DMS53 (cell line): Measurements from ENCODE around the gene CDC7.
A peak's percentile ranks its signal among the peaks of the same experiment; 100 is the strongest.
"Not testable (repeated sequence)": the region's sequence is repeated elsewhere in the genome, so short reads cannot be mapped to it uniquely, and the experiment has no call there.

Experiments
- DNase-seq: peaks from one replicate; lab custom pipeline; 2025; lab: John Stamatoyannopoulos, UW

The CDC7 gene

GRCh38 chr1:91510754-91511153 is 10.1 kb downstream of the CDC7 start:
- no peak for DNase-seq

GRCh38 chr1:91511386-91511785 is 10.7 kb downstream of the CDC7 start:
- peak; percentile 79 for DNase-seq

GRCh38 chr1:91513160-91513559 is 12.5 kb downstream of the CDC7 start:
- peak; percentile 28 for DNase-seq

DNA sequence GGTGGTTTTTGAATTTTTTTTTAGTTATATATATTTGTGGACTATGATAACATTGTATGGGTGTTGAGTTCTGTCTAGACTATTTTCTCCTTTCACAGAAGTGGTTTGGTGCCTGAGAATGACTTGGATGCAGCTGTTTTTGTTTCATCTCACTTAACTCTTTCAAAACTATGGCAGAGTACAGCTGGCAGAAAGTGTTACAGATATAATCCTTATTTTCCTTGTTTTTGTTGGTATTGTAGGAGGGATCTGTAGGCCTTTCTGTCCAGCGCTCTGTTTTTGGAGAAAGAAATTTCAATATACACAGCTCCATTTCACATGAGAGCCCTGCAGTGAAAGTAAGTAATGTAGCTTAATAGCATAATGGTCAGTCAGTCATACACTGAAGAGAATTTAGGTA is 13.1 kb downstream of the CDC7 start:
- no peak for DNase-seq

DNA sequence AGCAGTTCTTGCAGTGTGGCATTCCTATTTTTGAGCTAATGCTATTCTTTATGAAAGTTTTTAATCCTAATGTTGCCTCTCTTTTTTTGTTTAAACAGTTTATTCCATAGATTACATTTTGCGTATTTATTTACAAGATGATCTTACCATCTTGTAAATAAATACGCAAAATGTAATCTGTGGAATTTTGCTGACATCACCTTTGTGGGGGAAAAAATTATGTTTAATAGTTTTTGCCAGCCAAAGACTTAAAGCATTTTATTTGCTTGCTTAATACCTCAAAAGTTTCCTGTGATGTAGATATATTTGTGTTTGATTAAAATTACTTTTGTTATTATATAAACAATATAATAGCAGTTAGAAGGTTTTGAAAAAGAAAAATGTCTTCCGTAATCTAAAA is 15.3 kb downstream of the CDC7 start:
- DNase-seq, result no peak

- DNase-seq, result not testable (repeated sequence)
Observed at GRCh38 chr1:91516605-91517004, 16.0 kb downstream of the CDC7 start.

DNA sequence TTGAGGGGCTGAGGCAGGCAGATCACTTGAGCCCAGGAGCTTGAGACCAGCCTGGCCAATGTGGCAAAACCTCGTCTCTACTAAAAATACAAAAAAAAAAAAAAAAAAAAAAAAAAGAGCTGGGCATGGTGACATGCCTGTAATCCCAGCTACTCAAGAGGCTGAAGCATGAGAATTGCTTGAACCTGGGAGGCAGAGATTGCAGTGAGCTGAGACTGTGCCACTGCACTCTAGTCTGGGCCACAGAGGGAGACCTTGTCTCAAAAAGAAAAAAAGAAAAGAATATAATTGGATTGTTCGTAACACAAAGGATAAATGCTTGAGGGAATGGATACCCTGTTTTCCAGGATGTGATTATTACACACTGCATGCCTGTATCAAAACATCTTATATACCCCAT is 18.5 kb downstream of the CDC7 start:
- DNase-seq, result not testable (repeated sequence)

- DNase-seq, result no peak
Observed at GRCh38 chr1:91520942-91521507, 20.4 kb downstream of the CDC7 start.

- no peak for DNase-seq
Observed at GRCh38 chr1:91523482-91523881, 22.8 kb downstream of the CDC7 start.

DNA sequence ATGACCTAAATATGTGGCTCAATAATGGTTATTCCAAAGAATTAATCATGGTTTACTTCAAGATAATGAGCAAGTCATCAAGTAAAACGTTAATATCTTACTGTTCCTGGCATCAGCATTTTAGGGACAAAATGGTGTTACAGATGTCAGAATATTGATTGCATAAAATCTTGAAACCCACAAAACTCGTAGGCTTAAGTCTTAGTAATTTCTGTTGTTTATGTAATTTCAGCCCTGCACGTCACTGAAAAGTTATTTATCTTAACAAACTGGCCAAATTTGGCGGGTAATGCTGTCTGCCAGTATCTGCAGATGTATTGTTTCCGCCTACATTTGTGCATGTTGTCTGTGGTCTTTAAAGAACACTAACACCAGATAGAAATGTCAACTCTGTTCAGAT is 25.8 kb downstream of the CDC7 start:
- DNase-seq, result no peak

DNA sequence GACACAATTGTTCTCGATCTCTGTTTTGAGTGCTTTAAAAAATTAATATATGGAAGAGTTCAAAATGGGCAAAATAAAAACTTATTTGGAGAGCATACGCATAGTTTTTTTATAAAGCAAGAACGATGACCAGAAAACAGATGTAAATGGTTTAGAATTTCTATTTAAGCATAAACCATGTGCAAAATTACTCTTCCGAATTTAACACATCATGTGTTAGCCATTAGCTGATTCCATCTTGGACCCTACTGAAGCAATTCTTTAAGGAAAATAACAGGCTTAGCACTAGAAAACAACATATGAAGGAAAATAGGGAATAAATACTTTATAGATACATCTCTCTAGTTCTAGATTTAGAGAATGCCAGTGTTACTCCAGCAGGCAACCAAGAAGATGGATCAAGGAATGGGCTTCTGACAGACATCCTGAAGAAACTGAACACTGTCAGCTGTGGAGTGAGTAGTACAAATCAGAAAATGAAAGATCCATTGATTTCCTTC is 26.7 kb downstream of the CDC7 start:
- DNase-seq, result no peak

- no peak for DNase-seq
Observed at GRCh38 chr1:91527781-91528180, 27.1 kb downstream of the CDC7 start.

GRCh38 chr1:91529856-91530255 is 29.2 kb downstream of the CDC7 start:
- DNase-seq, result peak; percentile 52

DNA sequence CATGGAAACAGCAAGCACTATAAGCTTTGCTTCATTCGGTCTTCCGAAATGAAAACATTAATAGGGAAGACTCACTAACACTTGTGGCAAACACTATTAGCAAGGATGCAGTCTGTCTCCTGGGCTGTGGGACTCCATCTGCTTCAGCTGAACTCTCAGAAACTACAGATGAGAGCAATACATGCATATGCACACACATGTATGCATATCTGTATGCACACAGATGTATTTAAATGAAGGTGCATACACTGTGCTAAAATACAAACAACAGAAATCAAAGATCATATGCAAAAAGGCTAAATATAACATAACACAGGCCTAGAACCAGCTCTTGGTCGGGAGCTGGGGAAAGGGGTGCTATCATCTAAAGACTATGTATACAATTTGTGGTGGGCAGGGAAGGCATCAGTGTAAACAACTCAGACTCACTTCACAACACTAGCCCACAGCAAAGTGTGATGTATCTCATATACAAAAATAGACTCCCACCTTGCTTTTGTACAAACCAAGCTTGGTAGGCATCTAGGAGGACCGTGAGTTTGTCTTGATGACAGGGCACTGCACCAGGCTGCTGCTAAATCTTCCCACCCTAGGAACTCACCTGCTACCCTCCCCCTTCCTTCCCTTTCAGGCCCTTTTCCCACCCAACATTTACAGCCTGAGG is 32.8 kb downstream of the CDC7 start:
- DNase-seq, result no peak

DNA sequence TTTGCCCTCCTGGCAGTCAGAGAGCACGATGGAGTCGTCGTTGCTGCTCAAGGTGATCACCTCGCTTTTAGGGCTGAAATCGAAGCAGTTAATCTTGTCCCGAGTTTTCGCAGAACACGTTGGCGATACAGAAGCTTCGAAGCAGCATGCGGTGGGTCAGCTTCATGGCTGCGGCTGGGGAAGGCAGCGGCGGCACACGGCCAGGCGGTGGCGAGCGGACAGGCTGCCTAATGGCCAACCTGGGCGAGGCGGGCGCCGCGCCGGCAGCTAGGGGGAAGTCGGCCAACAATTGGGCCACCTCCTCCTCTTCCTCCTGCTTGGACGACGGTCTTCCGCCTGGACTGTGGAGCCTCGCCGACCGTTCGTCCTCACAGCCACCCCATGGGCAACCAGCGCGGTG is 34.8 kb downstream of the CDC7 start:
- no peak for DNase-seq

GRCh38 chr1:91537281-91537986 is 36.8 kb downstream of the CDC7 start:
- no peak for DNase-seq

GRCh38 chr1:91537987-91538304 is 37.3 kb downstream of the CDC7 start:
- no peak for DNase-seq

- peak; percentile 14 for DNase-seq
Observed at GRCh38 chr1:91540910-91541309, 40.3 kb downstream of the CDC7 start.

DNA sequence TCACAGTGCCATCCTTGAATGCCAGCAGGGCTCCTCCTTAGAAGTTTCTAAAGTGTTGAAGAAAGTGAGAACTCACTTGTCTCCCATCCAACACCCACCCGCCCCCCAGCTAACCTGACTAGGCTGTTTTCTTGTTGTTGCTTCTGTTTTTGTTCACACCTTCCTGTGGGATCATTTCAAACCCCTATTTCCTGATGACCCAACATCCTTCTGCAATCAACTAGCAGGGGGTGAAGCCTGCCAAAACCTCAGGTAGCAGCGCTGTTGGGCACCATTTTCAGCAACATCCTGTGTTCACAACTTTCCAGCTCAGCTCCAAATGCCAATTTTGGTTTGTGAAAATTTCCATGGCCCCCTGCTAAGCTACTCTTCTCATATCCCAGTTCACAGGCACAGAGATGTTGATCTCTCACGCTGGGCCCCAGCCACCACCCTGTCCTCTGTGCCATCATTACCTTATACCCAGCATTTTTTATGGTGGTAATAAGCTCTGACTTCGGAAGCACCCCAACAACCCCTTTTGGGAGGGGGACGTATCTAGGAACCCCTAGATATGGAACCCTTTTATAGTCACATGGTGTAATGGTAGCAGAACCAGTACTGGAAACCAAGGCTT is 41.4 kb downstream of the CDC7 start:
- no peak for DNase-seq

DNA sequence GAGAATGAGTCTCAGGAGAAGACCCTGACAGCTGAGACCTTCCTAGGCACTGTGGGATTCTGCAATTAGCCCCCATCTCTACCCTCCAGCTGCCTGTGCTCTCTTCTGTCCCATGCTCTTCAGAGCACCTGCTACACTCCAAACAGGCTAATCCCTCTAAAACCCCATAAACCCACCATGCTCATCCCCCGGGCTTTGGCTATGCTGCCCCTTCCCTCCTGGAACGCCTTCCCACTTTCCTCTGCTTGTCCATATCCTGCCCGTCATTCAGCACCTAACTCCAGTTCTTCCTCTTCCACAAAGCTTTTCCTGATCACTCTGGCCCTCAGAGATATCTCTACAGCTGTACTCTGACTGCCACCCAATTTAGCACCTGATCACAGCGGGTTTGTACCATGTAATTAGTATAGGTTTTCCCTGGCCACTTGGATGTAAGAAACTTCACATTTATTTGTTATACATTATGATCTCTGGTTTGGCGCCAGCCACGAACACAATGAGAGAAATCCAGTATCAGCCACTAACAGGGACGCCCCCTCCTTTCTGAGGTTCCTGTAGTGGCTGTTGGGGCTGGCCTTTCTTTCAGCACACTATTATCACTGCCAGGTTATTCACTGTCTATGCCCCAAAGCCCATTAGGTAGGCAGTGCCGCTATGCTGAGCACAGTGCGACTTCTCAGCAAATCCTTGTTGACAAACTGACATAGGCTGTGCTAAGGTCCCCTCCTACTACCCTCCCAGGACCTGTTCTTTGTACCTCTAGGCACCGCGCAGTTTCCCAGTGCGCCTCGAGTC is 45.1 kb downstream of the CDC7 start:
- DNase-seq, result no peak

GRCh38 chr1:91546301-91546581 is 45.6 kb downstream of the CDC7 start:
- peak; percentile 64 for DNase-seq

GRCh38 chr1:91546876-91547275 is 46.2 kb downstream of the CDC7 start:
- DNase-seq, result peak; percentile 58
